A549 (cell line): ENCODE data around the gene SPEN. TPM values are rescaled to one million over a fixed set of nuclear protein-coding genes. Genes with fewer than 3 reads are reported as not detected.
"Not testable (repeated sequence)": the region's sequence is repeated elsewhere in the genome, so short reads cannot be mapped to it uniquely, and the experiment has no call there.

ENCODE experiments used
- ATAC-seq, 2 experiments: fragments of 200-7000 bp in 1 of 2; fragments of >200 bp in 1 of 2; cut with Nextera tagmentation in 1 of 2; cut with Tn5 transposase in 1 of 2; 3 replicates each; pipeline versions ENCODE4 v1.8.0 to v1.9.1; 2018 to 2020; ENCODE audit warnings: mild to moderate bottlenecking in 1 of 2, moderate library complexity in 1 of 2
- CTCF ChIA-PET: fragments of 300-600 bp; sonication (Branson Sonifier 250); formaldehyde crosslinking; extraction: SDS; loops from one replicate; lab custom pipeline; 2021; ENCODE audit warnings: antibody characterized with exemption, inconsistent platforms; lab: Yijun Ruan, JAX
- POLR2A ChIA-PET: fragments of 350-600 bp; formaldehyde crosslinking; extraction: SDS; loops from one replicate; lab custom pipeline; 2021; ENCODE audit warnings: antibody characterized with exemption, inconsistent platforms; lab: Yijun Ruan, JAX
- DNase-seq, 2 experiments: peaks; one replicate each; pipeline versions ENCODE4 v3.0.0 to v3.0.0-alpha.2; 2011 to 2016; ENCODE audit warnings: low read depth in 1 of 2, low spot score in 1 of 2
- FAIRE-seq: peaks from 2 replicates; lab custom pipeline; 2011; peaks lifted over from hg19 to GRCh38; lab: Jason Lieb, UNC
- H3K27ac ChIP-seq, 2 experiments: fragments of >200 bp; sonication (Bioruptor Twin); formaldehyde crosslinking; 3 replicates each; pipeline ENCODE4 v1.5.1; 2016 to 2017
- H3K4me1 ChIP-seq: fragments of >200 bp; sonication (Bioruptor Twin); formaldehyde crosslinking; 3 replicates; pipeline ENCODE4 v1.6.1; 2016
- H3K4me2 ChIP-seq: fragments of >200 bp; sonication (Bioruptor Twin); formaldehyde crosslinking; 3 replicates; pipeline ENCODE4 v1.6.1; 2016
- H3K4me3 ChIP-seq: fragments of >200 bp; sonication (Bioruptor Twin); formaldehyde crosslinking; 3 replicates; pipeline ENCODE4 v1.5.1; 2016
- H3K9me3 ChIP-seq: fragments of >200 bp; sonication (Bioruptor Twin); formaldehyde crosslinking; 3 replicates; pipeline ENCODE4 v1.6.1; 2016
- CTCF ChIP-seq: fragments of >200 bp; sonication (Bioruptor Twin); formaldehyde crosslinking; IDR thresholded peaks from 3 replicates; pipeline ENCODE4 v1.5.1; 2016
- EHMT2 ChIP-seq: fragments of 200-600 bp; sonication (generic); IDR thresholded peaks from 2 replicates; pipeline ENCODE4 v1.6.1; 2016; ENCODE audit warnings: antibody characterized with exemption, low read depth, mild to moderate bottlenecking, moderate library complexity
- FOSB ChIP-seq: fragments of 250-450 bp; sonication (Bioruptor Pico); IDR thresholded peaks from 2 replicates; pipeline ENCODE4 v1.5.0; 2020; ENCODE audit warnings: mild to moderate bottlenecking, moderate library complexity
- FOXS1 ChIP-seq: fragments of 250-450 bp; sonication (Bioruptor Pico); IDR thresholded peaks from 2 replicates; pipeline ENCODE4 v1.5.0; 2020; ENCODE audit warnings: mild to moderate bottlenecking, moderate library complexity
- JUN ChIP-seq, 2 experiments: fragments of >200 bp; sonication (Bioruptor Twin); formaldehyde crosslinking; IDR thresholded peaks; 2 replicates in 1 of 2; 3 replicates in 1 of 2; pipeline ENCODE4 v1.6.1; 2016 to 2017
- JUNB ChIP-seq: fragments of >200 bp; sonication (Bioruptor Twin); formaldehyde crosslinking; IDR thresholded peaks from 2 replicates; pipeline ENCODE4 v1.6.1; 2016
- KDM5A ChIP-seq: fragments of 200-600 bp; sonication (generic); IDR thresholded peaks from 2 replicates; pipeline ENCODE4 v1.6.1; 2016; ENCODE audit warnings: antibody characterized with exemption, mild to moderate bottlenecking
- MAX ChIP-seq: IDR thresholded peaks from 2 replicates; pipeline ENCODE4 v1.6.1; 2012
- PHF8 ChIP-seq: fragments of 200-600 bp; sonication (generic); IDR thresholded peaks from 2 replicates; pipeline ENCODE4 v1.6.1; 2016; ENCODE audit warnings: low read depth, mild to moderate bottlenecking, antibody characterized with exemption, moderate library complexity, borderline replicate concordance
- POLR2A ChIP-seq: IDR thresholded peaks from 2 replicates; pipeline ENCODE4 v1.6.1; 2012; ENCODE audit warnings: mild to moderate bottlenecking, low read length
- RAD21 ChIP-seq, 2 experiments: fragments of >200 bp in 1 of 2; sonication (Bioruptor Twin) in 1 of 2; formaldehyde crosslinking in 1 of 2; IDR thresholded peaks in 1 of 2; conservative IDR thresholded peaks in 1 of 2; 2 replicates in 1 of 2; 3 replicates in 1 of 2; pipeline ENCODE4 v1.6.1; 2012 to 2018; ENCODE audit warnings: inconsistent platforms in 1 of 2
- REST ChIP-seq: fragments of 200-600 bp; sonication (generic); IDR thresholded peaks from 2 replicates; pipeline ENCODE4 v1.6.1; 2016; ENCODE audit warnings: antibody characterized with exemption, mild to moderate bottlenecking, moderate library complexity
- RNF2 ChIP-seq: fragments of 200-600 bp; sonication (generic); IDR thresholded peaks from 2 replicates; pipeline ENCODE4 v1.6.1; 2016; ENCODE audit warnings: low read depth, mild to moderate bottlenecking, antibody characterized with exemption, moderate library complexity, borderline replicate concordance
- TP53 ChIP-seq: fragments of 250-450 bp; sonication (Bioruptor Pico); IDR thresholded peaks from 2 replicates; pipeline ENCODE4 v1.5.0; 2021; ENCODE audit warnings: mild to moderate bottlenecking, moderate library complexity
- USF2 ChIP-seq: fragments of 450-650 bp; IDR thresholded peaks from 2 replicates; pipeline ENCODE4 v1.6.1; 2014; ENCODE audit warnings: antibody characterized with exemption
- ZSCAN20 ChIP-seq: fragments of 250-450 bp; sonication (Bioruptor Pico); IDR thresholded peaks from 2 replicates; pipeline ENCODE4 v1.8.0; 2022; ENCODE audit warnings: mild to moderate bottlenecking, moderate library complexity
- WGBS: methylation state at CpG from one replicate; pipeline ENCODE4 v1.1.6; 2017; ENCODE audit errors: missing lambda C conversion rate; 5-methylcytosine and 5-hydroxymethylcytosine counted together
- polyA plus RNA-seq, 4 experiments: library from polyadenylated mRNA; depleted of rRNA in 3 of 4; stranded (reverse); fragments of >200 nt; fragmentation: RNase III in 1 of 4; extraction: RNeasy Plus Mini Kit Qiagen cat#74134 plus additional on column Dnase treatment in 1 of 4; gene quantifications; 2 replicates in 3 of 4; 3 replicates in 1 of 4; pipeline ENCODE4 v1.2.3, GENCODE V29; 2011 to 2017

SPEN gene
- polyA plus RNA-seq, 2 of the 4 experiments (the other 2 are of a cell fraction): 7.0 to 15.5 TPM

GRCh38 chr1:15974855-15975254, 127.3 kb downstream of the SPEN start (continued):
- TF ChIP-seq USF2 (no peak), MAX (no peak)

GRCh38 chr1:15975358-15975804, 127.9 kb downstream of the SPEN start:
- WGBS: 7% methylated on average over 13 of the region's 47 CpGs
- no peak for FAIRE-seq
- CTCF ChIA-PET: interaction anchor here (0.6 to 1.9 kb wide), 3 partner anchors 11 to 183 kb away, joined by 3 to 6 read pairs (median 4); no protein-coding TSS in a partner anchor
- Histone ChIP-seq H3K4me3 (peak overlapping the region; percentile 66), H3K4me1 (peaks cover 11% of the 10 kb centered on the region; the same call in 2 of the 3 replicates), H3K27ac (peak overlapping the region; percentile 83 to 94), H3K4me2 (peak overlapping the region; percentile 91), H3K9me3 (no peaks in the 10 kb centered on the region)
- POLR2A ChIA-PET: interaction anchor here (1.2 to 2.2 kb wide), 2 partner anchors 25 to 183 kb away, joined by 4 to 12 read pairs; no protein-coding TSS in a partner anchor
- peak; percentile 33 to 44 for DNase-seq
- peak; percentile 69 to 91 for ATAC-seq
- no peak for TF ChIP-seq MAX
- no peak for TF ChIP-seq ZSCAN20 (CRISPR knock-in tag)
- TF ChIP-seq TP53 (CRISPR knock-in tag): no peak
- TF ChIP-seq FOSB (CRISPR knock-in tag): no peak
- 0 out of 5 replicates have a peak, but pooled peaks of 1 of the 2 experiments have one; percentile 11 for TF ChIP-seq RAD21 (conservative IDR thresholded peaks at IDR 0.05 in 1 of 2, IDR thresholded peaks at IDR 0.05 in 1 of 2)
- 0 out of 3 replicates have a peak, but pooled peaks have one; percentile 5 for TF ChIP-seq CTCF
- no peak for TF ChIP-seq JUNB
- TF ChIP-seq FOXS1: no peak

- TF ChIP-seq RNF2: no peak
- TF ChIP-seq EHMT2: no peak
- peak; percentile 30; the same call in 1 of the 2 replicates for TF ChIP-seq POLR2A
- peak in 1 of 2 experiments; percentile 71; a peak in 2 of 5 replicates for TF ChIP-seq JUN (IDR thresholded peaks at IDR 0.05)
- TF ChIP-seq REST: no peak
- TF ChIP-seq KDM5A: peak; percentile 61; the same call in 1 of the 2 replicates
- peak; percentile 83 for TF ChIP-seq PHF8
- peak; percentile 49 for TF ChIP-seq MAX
- DNase-seq: peak; percentile 84 to 90
- no peaks in the 10 kb centered on the region for H3K9me3 ChIP-seq
- no peak for FAIRE-seq
- WGBS: 12% methylated on average over 25 of the region's 47 CpGs
- ChIA-PET POLR2A (interaction anchor here (0.6 to 2.2 kb wide), 3 partner anchors 26 to 184 kb away, joined by 4 to 12 read pairs (median 4); no protein-coding TSS in a partner anchor), CTCF (interaction anchor here (0.6 to 1.9 kb wide), 5 partner anchors 11 to 184 kb away, joined by 3 to 6 read pairs (median 4); no protein-coding TSS in a partner anchor)
- ATAC-seq: peak; percentile 96 to 98
- H3K4me2 ChIP-seq: peak within 1 kb of the TSS; percentile 91
- peak within 1 kb of the TSS; percentile 66 for H3K4me3 ChIP-seq
- peak within 1 kb of the TSS; percentile 83 to 94 for H3K27ac ChIP-seq
- peaks cover 11% of the 10 kb centered on the region; the same call in 2 of the 3 replicates for H3K4me1 ChIP-seq
Observed at GRCh38 chr1:15975805-15976680, 128.5 kb downstream of the SPEN start, which contains the start of gene ZBTB17. TSS of gene ZBTB17 (minus strand) at chr1:15976101. CDS start at chr1:15948495, 27,606 bp downstream.

- WGBS: 73% methylated on average over 4 of the region's 4 CpGs
- H3K4me1 ChIP-seq: peaks cover 11% of the 10 kb centered on the region; the same call in 2 of the 3 replicates
- H3K9me3 ChIP-seq, FAIRE-seq, DNase-seq, ATAC-seq, H3K4me2 ChIP-seq, POLR2A ChIA-PET, H3K27ac ChIP-seq, CTCF ChIA-PET, H3K4me3 ChIP-seq: not testable (repeated sequence)
Observed at GRCh38 chr1:15977947-15978346, 130.4 kb downstream of the SPEN start.
